Loucy (cell line): ENCODE results near the gene ZNF674.

Experiments used
- CTCF ChIP-seq: fragments of 200-600 bp; sonication (generic); conservative IDR thresholded peaks from 2 replicates; pipeline ENCODE4 v1.5.1; 2014; ENCODE audit warnings: mild to moderate bottlenecking, antibody characterized with exemption, low read length
- EZH2phosphoT487 ChIP-seq: fragments of 200-600 bp; IDR thresholded peaks from 2 replicates; pipeline ENCODE4 v1.6.1; 2018; ENCODE audit warnings: antibody characterized with exemption, mild to moderate bottlenecking, moderate library complexity, borderline replicate concordance

GRCh38 chrX:46549914-46550313 is 4.7 kb upstream of the ZNF674 start:
- no peak for TF ChIP-seq CTCF
- no peak for TF ChIP-seq EZH2phosphoT487
